CD4-positive, alpha-beta T cell treated with Interleukin-4 for 1 hour (primary cell): ENCODE results near the gene OXGR1.

Experiments
- DNase-seq, 2 donors: peaks; one replicate each; pipeline ENCODE4 v3.0.0-alpha.2; 2020 to 2022

The OXGR1 gene

GRCh38 chr13:96958286-96958891 lies 35.9 kb downstream of the OXGR1 start:
- peak in 1 of 2 donors; percentile 5 for DNase-seq

GRCh38 chr13:96952595-96952994 lies 41.7 kb downstream of the OXGR1 start:
- no peak for DNase-seq

- no peak for DNase-seq
Measured at GRCh38 chr13:96948127-96948526, 46.1 kb downstream of the OXGR1 start.

- DNase-seq: no peak
Measured at GRCh38 chr13:96947343-96947910, 46.8 kb downstream of the OXGR1 start.

GRCh38 chr13:96946709-96947311 lies 47.5 kb downstream of the OXGR1 start:
- no peak for DNase-seq

- no peak for DNase-seq
Measured at GRCh38 chr13:96940961-96941360, 53.3 kb downstream of the OXGR1 start.

GRCh38 chr13:96935901-96936300 lies 58.4 kb downstream of the OXGR1 start:
- no peak for DNase-seq
